ENCODE data around the gene RNF144A. TPM values are rescaled to one million over a fixed set of nuclear protein-coding genes. Genes with fewer than 3 reads are reported as not detected.

The RNF144A gene
- total RNA-seq, 1 donor = 4.3 TPM

GRCh38 chr2:6982449-6982848, 65.2 kb downstream of the RNF144A start:
- no peak overlapping the region for H3K4me3 ChIP-seq (ENCODE audit: low read depth, low read length)
- no peak for DNase-seq (ENCODE audit: low read depth)
- TF ChIP-seq, protein P1, sequence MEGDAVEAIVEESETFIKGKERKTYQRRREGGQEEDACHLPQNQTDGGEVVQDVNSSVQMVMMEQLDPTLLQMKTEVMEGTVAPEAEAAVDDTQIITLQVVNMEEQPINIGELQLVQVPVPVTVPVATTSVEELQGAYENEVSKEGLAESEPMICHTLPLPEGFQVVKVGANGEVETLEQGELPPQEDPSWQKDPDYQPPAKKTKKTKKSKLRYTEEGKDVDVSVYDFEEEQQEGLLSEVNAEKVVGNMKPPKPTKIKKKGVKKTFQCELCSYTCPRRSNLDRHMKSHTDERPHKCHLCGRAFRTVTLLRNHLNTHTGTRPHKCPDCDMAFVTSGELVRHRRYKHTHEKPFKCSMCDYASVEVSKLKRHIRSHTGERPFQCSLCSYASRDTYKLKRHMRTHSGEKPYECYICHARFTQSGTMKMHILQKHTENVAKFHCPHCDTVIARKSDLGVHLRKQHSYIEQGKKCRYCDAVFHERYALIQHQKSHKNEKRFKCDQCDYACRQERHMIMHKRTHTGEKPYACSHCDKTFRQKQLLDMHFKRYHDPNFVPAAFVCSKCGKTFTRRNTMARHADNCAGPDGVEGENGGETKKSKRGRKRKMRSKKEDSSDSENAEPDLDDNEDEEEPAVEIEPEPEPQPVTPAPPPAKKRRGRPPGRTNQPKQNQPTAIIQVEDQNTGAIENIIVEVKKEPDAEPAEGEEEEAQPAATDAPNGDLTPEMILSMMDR (IDR thresholded peaks at IDR 0.05; ENCODE audit: insufficient read depth, low read depth, low read length) = no peak

GRCh38 chr2:6982934-6983589, 65.8 kb downstream of the RNF144A start:
- no peak for DNase-seq (ENCODE audit: low read depth)
- TF ChIP-seq, protein P1 (IDR thresholded peaks at IDR 0.05; ENCODE audit: insufficient read depth, low read depth, low read length) = no peak
- H3K4me3 ChIP-seq (ENCODE audit: low read depth, low read length) = no peak overlapping the region

- H3K4me3 ChIP-seq (ENCODE audit: low read depth, low read length) = no peak overlapping the region
- DNase-seq (ENCODE audit: low read depth) = peak; percentile 30
- TF ChIP-seq, protein P1 (IDR thresholded peaks at IDR 0.05; ENCODE audit: insufficient read depth, low read depth, low read length) = no peak
Measured at GRCh38 chr2:6986301-6986911, 69.2 kb downstream of the RNF144A start.

DNA sequence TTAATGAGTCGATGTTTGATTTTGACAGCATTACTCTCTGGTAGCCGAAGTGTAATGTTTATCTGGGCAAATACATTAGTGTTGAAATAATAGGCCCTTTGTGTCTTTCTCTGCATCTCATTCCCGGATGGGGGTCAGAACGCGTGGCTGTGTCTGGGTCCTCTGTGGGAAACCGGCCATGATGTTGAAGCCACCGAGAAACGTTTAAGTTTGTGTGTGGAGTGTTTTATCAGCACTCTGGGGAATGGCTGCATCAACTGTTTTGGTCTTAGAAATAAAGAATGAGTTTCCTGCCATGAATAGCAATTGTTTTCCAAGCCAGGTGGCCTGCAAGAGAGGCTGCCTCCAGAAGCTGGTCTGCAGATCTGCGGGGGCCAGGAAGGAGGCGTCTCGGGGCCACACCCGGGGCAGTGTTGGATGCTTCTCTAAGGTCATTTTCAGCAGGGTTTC, 69.7 kb downstream of the RNF144A start:
- TF ChIP-seq, protein P1 (IDR thresholded peaks at IDR 0.05; ENCODE audit: insufficient read depth, low read depth, low read length) = no peak
- no peak for DNase-seq (ENCODE audit: low read depth)

DNA sequence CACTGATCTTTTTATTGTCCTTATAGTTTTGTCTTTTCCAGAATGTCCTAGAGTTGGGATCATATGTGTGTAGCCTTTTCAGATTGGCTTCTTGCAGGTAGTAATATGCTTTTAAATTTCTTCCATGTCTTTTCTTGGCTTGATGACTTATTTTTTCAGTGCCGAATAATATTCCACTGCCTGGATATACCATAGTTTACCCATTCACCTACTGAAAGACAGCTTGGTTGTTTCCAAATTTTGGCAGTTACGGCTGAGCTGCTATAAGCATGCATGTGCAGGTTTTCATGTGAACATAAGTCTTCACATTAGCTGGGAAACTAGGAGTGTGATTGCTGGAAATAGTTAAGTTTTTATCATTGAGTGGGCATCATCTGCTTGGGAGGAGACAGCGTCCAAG, 73.7 kb downstream of the RNF144A start:
- TF ChIP-seq, protein P1 (IDR thresholded peaks at IDR 0.05; ENCODE audit: insufficient read depth, low read depth, low read length) = no peak
- no peak for DNase-seq (ENCODE audit: low read depth)
- no peak overlapping the region for H3K4me3 ChIP-seq (ENCODE audit: low read depth, low read length)

More for the DNA sequence above, 69.7 kb downstream of the RNF144A start:
- H3K4me3 ChIP-seq (ENCODE audit: low read depth, low read length) = no peak overlapping the region

DNA sequence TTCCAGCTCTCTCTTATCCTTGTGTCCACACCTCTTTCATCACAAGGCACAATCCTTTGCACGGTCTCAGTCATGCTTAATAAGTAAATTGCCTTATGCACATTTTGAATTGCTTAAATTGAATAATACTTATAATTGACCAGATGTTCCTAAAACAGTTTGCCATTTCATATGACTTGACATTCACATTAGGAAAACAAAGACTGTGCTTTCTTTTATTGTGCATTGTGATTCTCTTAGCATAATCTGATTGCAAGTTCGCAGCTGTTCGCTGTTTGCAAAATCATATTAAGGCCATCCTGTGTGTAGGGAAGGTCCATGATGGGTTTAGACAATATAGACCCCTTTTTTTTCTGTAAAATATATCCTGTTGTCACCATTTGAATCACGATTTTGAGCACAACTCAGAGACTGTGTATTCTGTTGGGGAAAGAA, 75.6 kb downstream of the RNF144A start:
- DNase-seq (ENCODE audit: low read depth) = no peak
- TF ChIP-seq, protein P1 (IDR thresholded peaks at IDR 0.05; ENCODE audit: insufficient read depth, low read depth, low read length) = no peak
- H3K4me3 ChIP-seq (ENCODE audit: low read depth, low read length) = no peak overlapping the region

Data from fibroblast of villous mesenchyme (primary cell).